DOHH2 (cell line): ENCODE measurements around the gene ECT2L.

Source experiments
- CTCF ChIP-seq: fragments of 200-600 bp; sonication (generic); IDR thresholded peaks from one replicate; pipeline ENCODE4 v1.5.1; 2014; ENCODE audit warnings: antibody characterized with exemption, mild to moderate bottlenecking, low read depth, low read length; ENCODE audit not compliant: poor library complexity, severe bottlenecking
- EZH2phosphoT487 ChIP-seq: fragments of 200-600 bp; sonication (generic); IDR thresholded peaks from 2 replicates; pipeline ENCODE4 v1.6.1; 2017; ENCODE audit warnings: borderline replicate concordance, mild to moderate bottlenecking, antibody characterized with exemption, low read length, moderate library complexity, mixed read lengths

- TF ChIP-seq CTCF, result no peak
- no peak for TF ChIP-seq EZH2phosphoT487
These were observed 23.2 kb upstream of the ECT2L start for GRCh38 chr6:138772596-138773176.
